GM08714 (cell line): ENCODE measurements around the gene METTL26.
A peak's percentile ranks its signal among the peaks of the same experiment; 100 is the strongest.

Source experiments
- H3K4me3 ChIP-seq: fragments of 200-500 bp; sonication (Bioruptor generic); 2 replicates; pipeline ENCODE4 v1.5.1; 2014; ENCODE audit warnings: mild to moderate bottlenecking, low read length, inconsistent platforms
- ZNF274 ChIP-seq: IDR thresholded peaks from 2 replicates; pipeline ENCODE4 v1.6.1; 2012; ENCODE audit warnings: mild to moderate bottlenecking, low read depth, low read length

METTL26 gene

DNA sequence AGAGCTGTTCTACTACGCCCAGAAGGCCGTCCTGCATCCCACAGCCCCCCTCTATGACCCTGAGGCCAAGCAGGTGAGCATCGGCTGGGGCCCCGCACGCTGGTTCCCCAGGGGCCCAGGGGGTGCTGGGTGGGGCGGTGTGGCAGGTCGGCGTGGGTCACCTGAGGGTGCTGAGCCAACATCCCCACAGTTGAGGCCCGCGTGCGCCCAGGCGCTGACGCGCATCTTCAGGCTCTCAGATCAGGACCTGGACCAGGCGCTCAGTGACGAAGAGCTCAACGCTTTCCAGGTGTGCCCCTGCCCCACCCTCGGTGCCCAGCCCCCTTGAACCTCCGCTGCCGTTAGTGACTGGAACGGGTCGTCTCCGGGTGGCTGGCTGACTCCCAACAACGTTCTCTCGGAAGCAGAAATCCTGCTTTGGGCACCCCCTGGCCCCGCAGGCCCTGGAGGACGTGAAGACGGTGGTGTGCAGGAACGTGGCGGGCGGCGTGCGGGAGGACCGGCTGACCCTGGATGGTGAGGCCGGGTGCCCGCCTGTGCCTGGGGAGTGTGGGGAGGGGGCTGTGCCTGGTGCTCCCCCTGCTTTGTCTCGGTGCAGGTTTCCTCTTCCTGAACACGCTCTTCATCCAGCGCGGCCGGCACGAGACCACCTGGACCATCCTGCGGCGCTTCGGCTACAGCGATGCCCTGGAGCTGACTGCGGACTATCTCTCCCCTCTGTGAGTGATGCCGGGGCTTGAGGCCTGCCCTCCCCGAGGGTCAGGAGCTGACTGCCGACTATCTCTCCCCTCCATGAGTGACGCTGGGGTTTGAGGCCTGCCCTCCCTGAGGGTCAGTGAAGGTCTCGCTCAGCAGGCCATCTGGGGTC, 34.6 kb upstream of the METTL26 start:
- TF ChIP-seq ZNF274 = no peak
- no peak overlapping the region for H3K4me3 ChIP-seq

- no peak overlapping the region for H3K4me3 ChIP-seq
Observed at GRCh38 chr16:669666-670065, 33.6 kb upstream of the METTL26 start.

GRCh38 chr16:668519-669171, 32.5 kb upstream of the METTL26 start:
- TF ChIP-seq ZNF274 = no peak
- peak overlapping the region; percentile 79 for H3K4me3 ChIP-seq

More at GRCh38 chr16:669666-670065, 33.6 kb upstream of the METTL26 start:
- no peak for TF ChIP-seq ZNF274

DNA sequence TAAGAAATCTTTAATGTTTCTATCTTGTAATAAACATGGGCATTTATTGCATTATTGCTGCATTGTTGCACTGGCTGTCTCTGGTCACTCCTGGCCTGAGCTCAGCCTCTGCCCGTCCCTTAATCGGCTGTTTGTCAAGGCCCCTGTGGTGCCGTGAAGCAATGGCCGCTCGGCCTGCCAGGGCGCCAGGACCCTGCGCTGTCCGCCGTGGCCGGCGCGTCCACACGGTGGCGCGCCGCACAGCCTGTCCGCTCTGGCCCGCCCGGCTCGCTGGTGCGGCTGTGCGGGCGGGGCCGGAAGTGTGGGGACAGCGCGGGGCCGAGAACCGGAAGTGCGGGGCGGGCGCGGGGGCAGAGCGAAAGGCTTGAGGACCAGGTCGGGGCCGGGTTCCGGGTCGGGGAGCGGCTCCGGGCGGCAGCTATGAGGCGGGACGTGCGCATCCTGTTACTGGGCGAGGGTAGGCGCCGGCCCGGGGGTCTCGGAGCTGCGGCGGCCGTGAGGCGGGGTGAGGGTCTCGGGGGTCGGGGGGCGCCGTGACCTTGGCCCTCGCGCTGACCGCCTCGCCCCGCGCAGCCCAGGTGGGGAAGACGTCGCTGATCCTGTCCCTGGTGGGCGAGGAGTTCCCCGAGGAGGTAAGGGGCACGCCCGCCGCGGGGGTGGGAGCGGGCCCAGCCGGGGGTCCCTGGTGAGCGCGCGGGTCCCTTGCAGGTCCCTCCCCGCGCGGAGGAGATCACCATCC, 31.8 kb upstream of the METTL26 start, which contains the start of gene RHOT2:
Gene RHOT2, plus strand, starts transcription at position 353 of the 739 bp plus-strand sequence. Its CDS starts 68 bp downstream, at position 421.
- peak within 1 kb of the TSS; percentile 79 for H3K4me3 ChIP-seq
- TF ChIP-seq ZNF274 = no peak

DNA sequence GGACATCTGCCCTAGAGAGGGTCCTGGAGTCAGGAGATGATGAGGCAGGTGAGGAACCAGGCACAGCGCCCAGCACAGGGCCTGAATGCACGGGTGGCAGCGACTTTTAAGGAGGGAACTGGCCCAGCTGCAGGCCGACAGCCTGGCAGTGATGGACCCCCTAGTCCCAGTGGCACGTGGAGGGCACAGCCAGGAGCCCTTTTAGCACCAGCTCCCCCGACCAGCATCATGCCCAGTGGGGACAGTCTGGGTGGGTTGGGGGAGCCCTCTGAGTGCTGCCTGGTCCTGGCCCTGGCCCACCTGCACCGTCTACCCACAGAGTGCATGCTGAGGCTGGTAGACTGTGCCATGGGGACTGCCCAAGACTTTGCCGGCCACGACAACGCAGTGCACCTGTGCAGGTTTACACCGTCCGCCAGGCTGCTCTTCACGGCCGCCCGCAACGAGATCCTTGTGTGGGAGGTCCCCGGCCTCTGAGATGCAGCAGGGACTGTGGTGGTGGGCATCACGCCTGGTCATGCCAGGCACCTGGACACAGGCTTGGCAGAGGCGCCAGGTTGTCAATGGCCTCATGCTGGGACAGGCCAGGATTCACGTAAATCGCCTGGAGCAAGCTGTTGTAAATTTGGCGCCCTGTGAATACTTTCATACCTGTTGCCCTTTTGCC, 31.1 kb upstream of the METTL26 start:
- no peak overlapping the region for H3K4me3 ChIP-seq
- TF ChIP-seq ZNF274 = no peak

DNA sequence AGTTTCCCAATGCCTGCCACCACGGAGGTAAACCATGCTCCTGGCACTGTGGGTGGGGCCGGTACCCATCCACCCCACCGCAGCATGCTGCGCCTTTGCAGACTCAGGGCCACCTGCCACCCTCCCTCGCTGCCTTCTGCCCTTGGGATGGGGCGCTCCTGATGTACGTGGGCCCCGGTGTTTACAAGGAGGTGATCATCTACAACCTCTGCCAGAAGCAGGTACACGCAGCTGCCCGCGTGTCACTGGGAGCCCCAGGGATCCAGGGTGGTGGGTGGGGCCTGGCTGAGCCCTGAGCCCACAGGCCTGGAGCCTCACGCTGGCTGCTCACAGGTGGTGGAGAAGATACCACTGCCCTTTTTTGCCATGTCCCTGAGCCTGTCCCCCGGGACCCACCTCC, 30.5 kb upstream of the METTL26 start:
- no peak for TF ChIP-seq ZNF274
- no peak overlapping the region for H3K4me3 ChIP-seq

DNA sequence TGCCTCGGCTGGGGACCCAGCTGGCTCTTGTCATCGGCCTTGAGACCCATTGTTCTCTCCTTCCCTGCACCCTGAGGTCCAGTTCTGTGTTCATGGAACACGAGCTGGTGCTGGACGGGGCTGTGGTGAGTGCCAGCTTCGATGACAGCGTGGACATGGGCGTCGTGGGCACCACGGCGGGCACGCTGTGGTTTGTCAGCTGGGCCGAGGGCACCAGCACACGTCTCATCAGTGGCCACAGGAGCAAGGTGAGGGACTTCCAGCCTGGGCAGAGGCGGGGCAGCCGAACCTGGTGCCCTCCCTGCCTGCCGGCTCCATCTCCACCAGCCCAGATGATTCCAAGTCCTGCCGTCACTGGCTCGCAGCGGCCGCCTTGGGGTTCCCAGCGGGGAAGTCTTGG, 26.5 kb upstream of the METTL26 start:
- TF ChIP-seq ZNF274 = no peak
- H3K4me3 ChIP-seq = no peak overlapping the region

GRCh38 chr16:662095-662494, 26.0 kb upstream of the METTL26 start:
- TF ChIP-seq ZNF274 = no peak
- no peak overlapping the region for H3K4me3 ChIP-seq

- H3K4me3 ChIP-seq = no peak overlapping the region
- TF ChIP-seq ZNF274 = no peak
Observed at GRCh38 chr16:661184-661821, 25.2 kb upstream of the METTL26 start.

DNA sequence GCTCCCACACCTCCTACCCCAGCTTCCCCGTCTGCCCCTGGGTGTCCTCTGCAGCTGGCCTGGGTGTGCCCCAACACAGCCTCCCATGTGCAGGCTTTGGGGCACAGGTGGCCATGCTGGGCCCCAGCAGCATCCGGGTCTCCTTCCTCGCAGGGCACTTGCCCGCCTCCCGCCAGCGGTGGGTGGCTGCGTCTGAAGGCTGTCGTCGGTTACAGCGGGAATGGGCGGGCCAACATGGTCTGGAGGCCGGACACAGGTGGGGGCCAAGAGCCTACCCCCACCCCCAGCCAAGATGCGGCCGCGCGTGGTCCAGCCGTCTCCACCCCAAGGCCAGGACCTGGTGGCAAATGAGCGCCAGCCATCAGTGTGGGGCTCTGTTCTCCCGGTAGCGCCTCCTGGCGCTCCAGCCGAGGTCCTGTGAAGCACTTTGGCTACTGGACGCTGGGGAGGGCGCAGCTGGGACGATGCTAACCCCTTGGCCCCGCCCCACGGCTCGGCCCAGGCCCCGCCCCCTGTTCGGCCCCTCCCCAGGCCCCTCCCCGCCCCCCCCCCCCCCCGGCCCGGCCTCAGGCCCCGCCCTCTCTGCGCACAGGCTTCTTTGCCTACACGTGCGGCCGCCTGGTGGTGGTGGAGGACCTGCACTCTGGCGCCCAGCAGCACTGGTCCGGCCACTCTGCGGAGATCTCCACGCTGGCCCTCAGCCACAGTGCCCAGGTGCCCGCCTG, 24.5 kb upstream of the METTL26 start:
- TF ChIP-seq ZNF274 = no peak
- no peak overlapping the region for H3K4me3 ChIP-seq

- no peak overlapping the region for H3K4me3 ChIP-seq
- TF ChIP-seq ZNF274 = no peak
Observed at GRCh38 chr16:660132-660458, 24.0 kb upstream of the METTL26 start.

DNA sequence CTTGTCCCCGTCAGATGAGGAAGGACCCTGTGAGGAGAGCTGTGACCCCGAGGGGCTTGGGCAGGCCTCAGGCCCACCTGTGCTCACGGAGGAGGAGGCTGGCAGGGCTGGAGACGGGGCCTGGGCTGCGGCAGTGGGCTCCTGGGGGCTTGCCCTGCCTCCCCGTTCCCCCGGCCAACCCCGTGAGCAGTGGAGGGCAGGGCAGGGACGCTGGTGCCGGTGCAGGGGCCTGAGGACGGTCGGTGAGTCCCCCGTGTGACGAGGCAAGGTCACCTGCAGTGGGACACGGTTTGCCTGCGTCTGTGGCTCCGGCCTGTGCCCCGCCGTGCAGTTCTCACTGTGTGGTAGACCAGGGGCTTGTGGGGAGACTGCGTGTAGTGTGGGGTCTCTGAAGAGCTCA, 23.5 kb upstream of the METTL26 start:
- TF ChIP-seq ZNF274 = no peak
- H3K4me3 ChIP-seq = no peak overlapping the region

- TF ChIP-seq ZNF274 = no peak
- no peak overlapping the region for H3K4me3 ChIP-seq
Observed at GRCh38 chr16:658679-659571, 22.8 kb upstream of the METTL26 start.
